ENCODE data around the gene SGK2. TPM values are rescaled to one million over a fixed set of nuclear protein-coding genes. Genes with fewer than 3 reads are reported as not detected.

The SGK2 gene
- total and polyA plus RNA-seq, 2 experiments from 2014 or later, result 0.42 TPM; not detected in 1

- H3K4me3 ChIP-seq, result no peak overlapping the region
- Mint-ChIP-seq H3K4me3 (no peak overlapping the region), H3K27me3 (ENCODE audit: insufficient read depth, low read depth, poor library complexity) (peaks cover 5% of the 10 kb centered on the region), H3K4me1 (peaks cover 3% of the 10 kb centered on the region; the same call in 2 of the 3 replicates), H3K9me3 (no peaks in the 10 kb centered on the region), H3K27ac (no peak overlapping the region; the same call in 1 of the 2 replicates), H3K36me3 (ENCODE audit: low read depth) (no peaks in the 10 kb centered on the region)
- ATAC-seq, result no peak
- no peaks in the 10 kb centered on the region for H3K79me2 ChIP-seq (replicated peaks; ENCODE audit: insufficient read depth)
- no peaks in the 10 kb centered on the region for H3K4me1 ChIP-seq (ENCODE audit: insufficient read depth)
- H3K4me2 ChIP-seq, result no peak overlapping the region
- H3F3A ChIP-seq (replicated peaks; ENCODE audit: low read depth), result no peaks in the 10 kb centered on the region
- H3K36me3 ChIP-seq (ENCODE audit: insufficient read depth), result no peaks in the 10 kb centered on the region
- H2AFZ ChIP-seq, result no peak overlapping the region
- H3K9me2 ChIP-seq (ENCODE audit: insufficient read depth), result no peaks in the 10 kb centered on the region
- no peak overlapping the region for H3K27ac ChIP-seq (ENCODE audit: low read depth)
- no peaks in the 10 kb centered on the region for H4K20me1 ChIP-seq (replicated peaks; ENCODE audit: insufficient read depth)
- DNase-seq (ENCODE audit: low spot score), result no peak
- TF ChIP-seq ZNF462 (CRISPR knock-in tag; IDR thresholded peaks at IDR 0.05) (no peak), EZH2phosphoT487 (IDR thresholded peaks at IDR 0.05; ENCODE audit: unreplicated experiment) (no peak), CREB1 (CRISPR knock-in tag; IDR thresholded peaks at IDR 0.05; ENCODE audit: low read depth) (no peak)
- no peaks in the 10 kb centered on the region for H3K27me3 ChIP-seq (ENCODE audit: insufficient read depth)
Observed at GRCh38 chr20:43559147-43559987, 540 bp downstream of the SGK2 start.

- Histone ChIP-seq H3K4me2 (no peak overlapping the region), H3K4me3 (no peak overlapping the region), H4K20me1 (replicated peaks; ENCODE audit: insufficient read depth) (no peaks in the 10 kb centered on the region), H3F3A (replicated peaks; ENCODE audit: low read depth) (no peaks in the 10 kb centered on the region), H3K36me3 (ENCODE audit: insufficient read depth) (no peaks in the 10 kb centered on the region), H3K27ac (ENCODE audit: low read depth) (no peak overlapping the region), H3K4me1 (ENCODE audit: insufficient read depth) (no peaks in the 10 kb centered on the region), H3K27me3 (ENCODE audit: insufficient read depth) (no peaks in the 10 kb centered on the region), H3K9me2 (ENCODE audit: insufficient read depth) (no peaks in the 10 kb centered on the region), H2AFZ (no peak overlapping the region), H3K79me2 (replicated peaks; ENCODE audit: insufficient read depth) (no peaks in the 10 kb centered on the region)
- Mint-ChIP-seq H3K4me1 (peaks cover 3% of the 10 kb centered on the region; the same call in 2 of the 3 replicates), H3K27ac (no peak overlapping the region), H3K4me3 (no peak overlapping the region), H3K27me3 (ENCODE audit: insufficient read depth, low read depth, poor library complexity) (peaks cover 5% of the 10 kb centered on the region), H3K36me3 (ENCODE audit: low read depth) (no peaks in the 10 kb centered on the region), H3K9me3 (no peaks in the 10 kb centered on the region)
- no peak for DNase-seq (ENCODE audit: low spot score)
- no peak for ATAC-seq
- no peak for TF ChIP-seq ZNF114 (CRISPR knock-in tag; IDR thresholded peaks at IDR 0.05)
- TF ChIP-seq ZNF462 (CRISPR knock-in tag; IDR thresholded peaks at IDR 0.05), result no peak
- no peak for TF ChIP-seq NANOG (IDR thresholded peaks at IDR 0.05; ENCODE audit: borderline replicate concordance)
Observed at GRCh38 chr20:43560974-43561373, 2.1 kb downstream of the SGK2 start.

Measured in GM23338 (cell line).